H9 (cell line): Measurements from ENCODE around the gene SCUBE1. TPM values are rescaled to one million over a fixed set of nuclear protein-coding genes. Genes with fewer than 3 reads are reported as not detected.

ENCODE experiments used
- DNase-seq: peaks from one replicate; pipeline ENCODE4 v3.0.0-alpha.2; 2017
- H2AFZ ChIP-seq: one replicate; pipeline ENCODE4 v1.6.1; 2013; ENCODE audit warnings: mild to moderate bottlenecking, low read length, control low read depth, moderate library complexity
- H2AK5ac ChIP-seq: 2 replicates; pipeline ENCODE4 v1.6.1; 2013; ENCODE audit warnings: low read length, control low read depth, mixed read lengths; ENCODE audit not compliant: insufficient read length
- H2BK120ac ChIP-seq: one replicate; pipeline ENCODE4 v1.6.1; 2013; ENCODE audit warnings: low read depth, mild to moderate bottlenecking, low read length, control low read depth, inconsistent platforms; ENCODE audit not compliant: poor library complexity, severe bottlenecking
- H2BK12ac ChIP-seq: 2 replicates; pipeline ENCODE4 v1.6.1; 2013; ENCODE audit warnings: low read length, control low read depth, mixed read lengths, low read depth; ENCODE audit not compliant: insufficient read length
- H2BK15ac ChIP-seq: 2 replicates; pipeline ENCODE4 v1.6.1; 2013; ENCODE audit warnings: low read depth, low read length, control low read depth
- H2BK20ac ChIP-seq: one replicate; pipeline ENCODE4 v1.6.1; 2013; ENCODE audit warnings: low read depth, mild to moderate bottlenecking, low read length, control low read depth, inconsistent platforms; ENCODE audit not compliant: poor library complexity, severe bottlenecking
- H2BK5ac ChIP-seq: 2 replicates; pipeline ENCODE4 v1.6.1; 2013; ENCODE audit warnings: low read length, control low read depth, mixed read lengths; ENCODE audit not compliant: insufficient read length
- H3K14ac ChIP-seq: 2 replicates; pipeline ENCODE4 v1.6.1; 2013; ENCODE audit warnings: low read length, control low read depth; ENCODE audit not compliant: insufficient read depth
- H3K18ac ChIP-seq: 2 replicates; pipeline ENCODE4 v1.6.1; 2013; ENCODE audit warnings: low read depth, mild to moderate bottlenecking, mixed read lengths, low read length, control low read depth; ENCODE audit not compliant: insufficient read length
- H3K23ac ChIP-seq: 2 replicates; pipeline ENCODE4 v1.6.1; 2013; ENCODE audit warnings: low read length, control low read depth, mixed read lengths, low read depth; ENCODE audit not compliant: insufficient read length
- H3K23me2 ChIP-seq: 2 replicates; pipeline ENCODE4 v1.6.1; 2013; ENCODE audit warnings: low read depth, mild to moderate bottlenecking, mixed read lengths, low read length, control low read depth; ENCODE audit not compliant: insufficient read length, poor library complexity, severe bottlenecking
- H3K27ac ChIP-seq: 2 replicates; pipeline ENCODE4 v1.5.1; 2013; ENCODE audit warnings: low read length, control low read depth, mixed read lengths, low read depth; ENCODE audit not compliant: insufficient read length
- H3K27me3 ChIP-seq: 2 replicates; pipeline ENCODE4 v1.6.1; 2013; ENCODE audit warnings: low read length, control low read depth, inconsistent platforms; ENCODE audit not compliant: insufficient read depth
- H3K4ac ChIP-seq: 2 replicates; pipeline ENCODE4 v1.6.1; 2013; ENCODE audit warnings: low read depth, mild to moderate bottlenecking, control low read depth, inconsistent platforms, low read length, moderate library complexity
- H3K4me1 ChIP-seq: 2 replicates; pipeline ENCODE4 v1.6.1; 2013; ENCODE audit warnings: low read length, control low read depth, inconsistent platforms; ENCODE audit not compliant: insufficient read depth
- H3K4me2 ChIP-seq: 2 replicates; pipeline ENCODE4 v1.6.1; 2013; ENCODE audit warnings: low read length, control low read depth, mixed read lengths; ENCODE audit not compliant: insufficient read length, insufficient read depth
- H3K56ac ChIP-seq: 2 replicates; pipeline ENCODE4 v1.6.1; 2013; ENCODE audit warnings: low read depth, mild to moderate bottlenecking, mixed read lengths, low read length, control low read depth; ENCODE audit not compliant: insufficient read length
- H3K79me1 ChIP-seq: 2 replicates; pipeline ENCODE4 v1.6.1; 2013; ENCODE audit warnings: low read depth, mild to moderate bottlenecking, moderate library complexity, low read length, control low read depth, inconsistent platforms; ENCODE audit not compliant: insufficient read depth, poor library complexity, severe bottlenecking
- H3K79me2 ChIP-seq: 2 replicates; pipeline ENCODE4 v1.6.1; 2013; ENCODE audit warnings: low read length, control low read depth, inconsistent platforms; ENCODE audit not compliant: insufficient read depth
- H3K9ac ChIP-seq: 2 replicates; pipeline ENCODE4 v1.6.1; 2013; ENCODE audit warnings: low read length, control low read depth, mixed read lengths; ENCODE audit not compliant: insufficient read length; ENCODE audit errors: extremely low read depth
- H3K9me3 ChIP-seq: one replicate; pipeline ENCODE4 v1.6.1; 2013; ENCODE audit warnings: low read depth, low read length, inconsistent platforms; ENCODE audit not compliant: control insufficient read depth
- H3T11ph ChIP-seq: one replicate; pipeline ENCODE4 v1.6.1; 2013; ENCODE audit warnings: mild to moderate bottlenecking, low read length, control low read depth, inconsistent platforms
- H4K20me1 ChIP-seq: one replicate; pipeline ENCODE4 v1.6.1; 2013; ENCODE audit not compliant: control insufficient read depth, insufficient read length, insufficient read depth
- H4K5ac ChIP-seq: 2 replicates; pipeline ENCODE4 v1.6.1; 2013; ENCODE audit warnings: low read depth, mild to moderate bottlenecking, mixed read lengths, low read length, control low read depth; ENCODE audit not compliant: insufficient read length
- H4K8ac ChIP-seq: replicated peaks from 2 replicates; pipeline ENCODE4 v1.6.1; 2013; ENCODE audit warnings: low read length, control low read depth, mixed read lengths, low read depth; ENCODE audit not compliant: insufficient read length
- H4K91ac ChIP-seq: 2 replicates; pipeline ENCODE4 v1.6.1; 2013; ENCODE audit warnings: low read depth, mild to moderate bottlenecking, moderate library complexity, mixed read lengths, low read length, control low read depth; ENCODE audit not compliant: insufficient read length
- H3K27ac Mint-ChIP-seq, 3 experiments: 2 replicates in 2 of 3; 3 replicates in 1 of 3; pipeline ENCODE4 v1.8.0; 2020 to 2021; ENCODE audit warnings: mixed read lengths in 3 of 3, mild to moderate bottlenecking in 1 of 3, moderate library complexity in 1 of 3
- H3K27me3 Mint-ChIP-seq: 2 replicates; pipeline ENCODE4 v1.8.0; 2021; ENCODE audit warnings: low read depth, mild to moderate bottlenecking, moderate library complexity, mixed read lengths
- H3K36me3 Mint-ChIP-seq, 3 experiments: 2 replicates in 2 of 3; 3 replicates in 1 of 3; pipeline ENCODE4 v1.8.0; 2020 to 2021; ENCODE audit warnings: low read depth in 3 of 3, mixed read lengths in 3 of 3; ENCODE audit not compliant: insufficient read depth in 1 of 3
- H3K4me1 Mint-ChIP-seq, 2 experiments: 2 replicates each; pipeline ENCODE4 v1.8.0; 2020; ENCODE audit warnings: mixed read lengths in 2 of 2
- H3K4me3 Mint-ChIP-seq, 2 experiments: 2 replicates in 1 of 2; 3 replicates in 1 of 2; pipeline ENCODE4 v1.8.0; 2020 to 2021; ENCODE audit warnings: mild to moderate bottlenecking in 2 of 2, mixed read lengths in 2 of 2, moderate library complexity in 1 of 2
- H3K9me3 Mint-ChIP-seq, 2 experiments: 2 replicates in 1 of 2; 3 replicates in 1 of 2; pipeline ENCODE4 v1.8.0; 2020; ENCODE audit warnings: mild to moderate bottlenecking in 2 of 2, mixed read lengths in 2 of 2, moderate library complexity in 1 of 2
- CTCF ChIP-seq: fragments of 200-600 bp; sonication (generic); conservative IDR thresholded peaks from 3 replicates; pipeline ENCODE4 v1.8.0; 2021; ENCODE audit warnings: antibody characterized with exemption, mild to moderate bottlenecking
- WGBS: extraction: QIAGEN DNeasy Blood & Tissue Kit; methylation state at CpG from one replicate; pipeline ENCODE4 v1.1.7; 2013; ENCODE audit warnings: missing lambda C conversion rate, low lambda C conversion rate, mixed read lengths; ENCODE audit not compliant: insufficient read length; ENCODE audit errors: extremely low coverage; 5-methylcytosine and 5-hydroxymethylcytosine counted together
- total RNA-seq: library from RNA; stranded (reverse); gene quantifications from 2 replicates; pipeline ENCODE4 v1.2.1, GENCODE V29; 2021

Gene SCUBE1
- total RNA-seq, 1 experiment from 2014 or later = 1.2 TPM

- Mint-ChIP-seq H3K9me3 (no peaks in the 10 kb centered on the region), H3K36me3 (no peaks in the 10 kb centered on the region), H3K27me3 (peaks cover 5% of the 10 kb centered on the region), H3K27ac (no peak overlapping the region), H3K4me1 (peaks cover 22 to 38% of the 10 kb centered on the region in 2 experiments), H3K4me3 (no peak overlapping the region)
- no peak overlapping the region for H2BK5ac ChIP-seq
- no peaks in the 10 kb centered on the region; the same call in 1 of the 2 replicates for H3K4me1 ChIP-seq
- H2BK20ac ChIP-seq = no peak overlapping the region
- H3K14ac ChIP-seq = no peak overlapping the region
- TF ChIP-seq CTCF = no peak
- H3T11ph ChIP-seq = no peak overlapping the region
- H3K27ac ChIP-seq = no peak overlapping the region
- H2BK15ac ChIP-seq = no peak overlapping the region
- H3K9ac ChIP-seq = no peak overlapping the region
- no peak overlapping the region for H3K56ac ChIP-seq
- H3K79me2 ChIP-seq = 0 out of 2 replicates have a peak, but pooled peaks cover 2% of the 10 kb centered on the region
- H3K23ac ChIP-seq = no peak overlapping the region
- no peaks in the 10 kb centered on the region for H3K23me2 ChIP-seq
- H4K91ac ChIP-seq = no peak overlapping the region
- H3K18ac ChIP-seq = no peak overlapping the region
- H3K79me1 ChIP-seq = no peaks in the 10 kb centered on the region
- no peaks in the 10 kb centered on the region for H3K27me3 ChIP-seq
- H2AK5ac ChIP-seq = no peak overlapping the region
- H4K5ac ChIP-seq = no peak overlapping the region
- H2BK120ac ChIP-seq = no peak overlapping the region
- DNase-seq = no peak
- H3K4ac ChIP-seq = no peak overlapping the region
- no peak overlapping the region for H4K8ac ChIP-seq
- no peaks in the 10 kb centered on the region for H4K20me1 ChIP-seq
- no peak overlapping the region for H3K4me2 ChIP-seq
- no peak overlapping the region for H2AFZ ChIP-seq
- no CpG with 5 or more reads among the region's 7 CpGs for WGBS
- H3K9me3 ChIP-seq = no peaks in the 10 kb centered on the region
- H2BK12ac ChIP-seq = no peak overlapping the region
Measured at GRCh38 chr22:43329061-43329460, 14.1 kb downstream of the SCUBE1 start.
